Renal cortex interstitium (tissue), 11 donors: Measurements from ENCODE around the gene NRDC. TPM values are rescaled to one million over a fixed set of nuclear protein-coding genes. Genes with fewer than 3 reads are reported as not detected.

Source experiments
- DNase-seq, 11 donors: peaks; one replicate each; pipeline ENCODE4 v3.0.0-alpha.2; 2013; ENCODE audit warnings: low read depth in 9 of 11, low spot score in 4 of 11; ENCODE audit errors: extremely low read depth in 1 of 11
- polyA plus RNA-seq, 3 donors: library from polyadenylated mRNA; unstranded; fragments of 120-200 nt; gene quantifications; one replicate each; pipeline ENCODE4 v1.2.1, GENCODE V29; 2013; ENCODE audit not compliant: insufficient read length in 3 of 3

Gene NRDC
- polyA plus RNA-seq, 3 donors: 123 to 171 (median 149) TPM

DNA sequence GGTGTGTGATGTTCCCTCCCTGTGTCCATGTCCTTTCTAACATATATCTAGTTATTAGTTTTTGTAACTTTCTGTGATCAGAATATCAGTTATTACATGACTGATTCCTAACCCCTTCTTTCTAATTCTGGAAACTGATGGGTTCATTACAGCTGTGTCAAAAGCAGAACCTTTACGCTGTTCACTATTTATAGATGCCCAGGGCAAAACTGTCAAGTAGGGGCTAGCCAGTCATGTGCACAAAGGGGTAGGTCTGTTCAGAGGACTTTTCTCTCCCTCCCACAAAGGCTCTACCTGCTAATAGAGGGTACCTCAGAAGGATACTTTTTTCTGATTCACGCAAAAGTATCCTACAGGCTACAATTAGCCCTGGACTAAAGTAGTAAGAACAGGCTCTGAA lies 79.2 kb downstream of the NRDC start:
- no peak for DNase-seq

DNA sequence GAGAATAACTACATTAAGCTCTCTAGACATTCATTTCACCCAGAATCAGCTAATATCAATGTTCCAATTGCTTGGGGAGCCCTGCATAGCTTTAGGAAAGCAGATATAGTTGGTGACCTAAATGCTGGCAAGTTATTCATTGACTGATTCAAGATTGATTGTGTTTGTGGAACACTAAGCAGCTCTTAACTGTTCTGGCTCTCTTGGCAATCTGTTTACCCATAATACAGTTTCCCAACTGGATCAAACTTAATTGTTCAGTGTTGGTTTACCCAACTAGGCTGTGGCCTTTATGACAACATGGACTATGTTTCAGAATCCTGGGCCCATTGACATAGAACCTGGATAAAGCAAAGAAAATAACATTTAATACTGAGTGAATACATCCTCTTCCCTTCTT lies 83.7 kb downstream of the NRDC start:
- no peak for DNase-seq

DNA sequence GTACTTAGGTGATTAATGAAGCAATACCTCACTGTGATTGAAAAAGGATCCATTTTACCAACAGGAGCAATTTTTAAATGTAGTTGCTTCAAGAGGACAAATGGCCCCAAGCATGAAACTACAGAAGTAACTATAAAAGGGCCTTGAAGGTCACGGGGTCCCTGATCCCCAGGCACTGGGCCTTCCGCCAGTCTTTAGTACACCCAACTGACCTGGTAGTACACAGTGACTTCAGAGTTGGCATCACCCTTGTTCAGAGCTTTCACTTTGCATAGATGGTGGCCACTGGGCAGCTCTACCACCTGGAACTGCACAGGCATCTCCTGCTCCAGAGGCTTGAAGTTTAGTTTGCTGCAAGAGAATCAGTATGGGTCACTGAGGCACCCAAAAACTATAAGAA lies 84.3 kb downstream of the NRDC start:
- DNase-seq: no peak

DNA sequence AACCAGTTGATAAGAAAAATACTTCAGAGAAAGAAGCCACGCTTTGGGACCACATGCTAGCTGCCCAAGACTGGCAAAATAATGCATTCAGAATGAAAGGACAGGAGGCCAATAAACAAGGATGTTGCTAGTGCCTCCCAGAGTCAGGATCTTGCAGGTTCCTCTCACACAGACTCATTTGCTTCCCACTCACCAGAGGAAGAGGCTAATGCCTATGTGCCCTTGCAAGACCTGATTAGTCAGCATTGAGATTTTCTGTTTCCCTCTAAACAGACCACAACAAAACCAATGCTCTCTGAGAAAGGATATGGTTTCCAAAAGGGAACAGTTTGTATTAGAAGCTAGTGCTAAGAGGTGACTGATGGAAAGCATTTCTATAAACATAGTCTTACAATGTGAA lies 85.7 kb downstream of the NRDC start:
- DNase-seq: no peak

DNA sequence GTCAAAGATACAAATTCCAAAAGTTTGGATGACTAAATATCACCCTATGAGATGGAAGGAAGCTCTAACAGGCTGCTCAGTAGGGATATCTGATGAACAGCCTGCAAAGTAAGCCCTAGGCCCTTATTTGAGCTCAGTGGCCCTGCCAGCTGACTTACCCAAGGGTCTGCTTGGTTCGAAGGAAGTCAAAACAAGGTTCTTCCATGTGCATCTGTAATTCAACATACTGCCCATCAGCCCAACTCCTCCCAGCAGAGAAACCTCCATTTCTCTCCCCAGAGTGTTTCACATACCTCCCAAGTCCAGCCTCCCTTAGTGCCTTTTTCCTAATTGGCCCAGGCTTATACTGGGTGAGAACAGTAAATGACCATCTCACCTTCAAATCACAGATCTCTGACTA lies 86.6 kb downstream of the NRDC start:
- no peak for DNase-seq

DNA sequence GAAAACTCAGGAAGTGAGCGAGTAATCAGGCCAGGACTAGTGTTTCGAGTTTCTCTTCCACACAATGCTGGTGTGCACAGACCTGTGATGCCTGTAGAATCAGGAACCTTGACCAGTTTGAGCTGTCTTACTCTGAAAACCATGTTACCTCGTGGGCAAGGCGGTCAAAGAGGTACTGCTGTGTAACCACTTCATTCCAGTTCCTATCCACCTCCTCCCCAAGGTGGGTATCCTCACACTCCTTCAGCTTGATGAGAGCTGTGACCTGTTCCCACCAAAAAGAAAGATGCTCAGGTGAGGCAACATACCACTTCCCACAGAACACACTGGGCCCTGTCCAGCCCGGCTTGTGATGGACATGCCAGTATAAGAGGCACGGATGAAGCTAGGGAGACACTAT lies 88.1 kb downstream of the NRDC start:
- DNase-seq: no peak

DNA sequence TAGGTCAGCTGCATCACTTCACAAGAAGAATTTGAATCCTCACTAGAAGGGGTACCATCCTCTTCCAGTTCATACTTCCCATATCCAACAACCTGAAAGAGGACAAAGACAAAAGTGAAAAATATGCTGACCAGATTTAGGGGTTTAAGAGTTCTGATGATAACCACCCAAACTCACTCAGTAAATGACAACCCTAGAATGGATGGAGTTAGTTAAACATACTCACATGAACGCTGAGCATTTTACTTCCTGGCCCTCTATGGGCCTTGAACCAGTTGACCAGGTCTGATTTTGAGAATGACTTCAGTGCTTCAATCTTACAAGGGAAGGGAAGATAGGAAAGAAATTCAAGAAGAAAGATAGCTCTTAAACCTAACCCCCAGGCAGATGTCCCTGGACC lies 89.2 kb downstream of the NRDC start:
- no peak for DNase-seq

DNA sequence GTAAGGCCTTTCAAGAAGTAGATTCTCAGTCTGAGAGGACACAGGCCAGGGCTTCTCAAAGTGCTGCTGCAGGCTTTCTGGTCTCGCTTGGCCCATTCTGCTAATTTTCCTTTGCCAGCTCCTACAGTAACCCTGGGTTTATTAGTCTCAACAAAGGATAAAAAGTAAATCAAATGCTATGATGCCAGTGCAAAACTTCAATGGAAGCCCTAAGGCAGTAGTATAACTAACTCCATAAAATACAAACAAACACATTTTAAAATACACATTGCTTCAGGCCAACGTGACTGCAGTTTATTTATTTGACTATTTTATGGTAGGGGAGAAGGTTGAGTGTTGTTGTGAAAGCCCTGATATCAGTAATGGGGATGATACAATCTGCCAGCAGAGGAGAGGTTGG lies 89.6 kb downstream of the NRDC start:
- no peak for DNase-seq

DNA sequence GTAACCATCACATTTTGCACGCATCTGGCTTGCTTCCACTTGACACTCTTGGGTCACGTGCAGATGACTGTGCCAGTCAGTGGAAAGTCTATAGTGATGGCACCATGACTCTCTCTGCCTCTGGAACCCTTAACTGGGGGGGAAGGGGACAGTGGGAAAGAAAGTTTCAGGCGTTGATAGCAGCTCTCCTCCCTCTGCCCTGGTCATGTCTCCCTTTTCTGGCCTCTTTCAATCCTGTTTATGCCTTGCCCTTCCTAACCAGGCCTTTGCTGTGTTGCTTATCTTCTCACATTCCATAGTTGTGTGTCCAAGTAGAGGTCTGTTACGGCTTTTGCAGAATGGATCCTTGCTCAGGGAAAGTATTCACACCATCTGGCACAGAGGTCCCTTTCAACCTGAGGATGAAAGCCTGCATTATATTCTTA lies 93.5 kb downstream of the NRDC start:
- DNase-seq: no peak

DNA sequence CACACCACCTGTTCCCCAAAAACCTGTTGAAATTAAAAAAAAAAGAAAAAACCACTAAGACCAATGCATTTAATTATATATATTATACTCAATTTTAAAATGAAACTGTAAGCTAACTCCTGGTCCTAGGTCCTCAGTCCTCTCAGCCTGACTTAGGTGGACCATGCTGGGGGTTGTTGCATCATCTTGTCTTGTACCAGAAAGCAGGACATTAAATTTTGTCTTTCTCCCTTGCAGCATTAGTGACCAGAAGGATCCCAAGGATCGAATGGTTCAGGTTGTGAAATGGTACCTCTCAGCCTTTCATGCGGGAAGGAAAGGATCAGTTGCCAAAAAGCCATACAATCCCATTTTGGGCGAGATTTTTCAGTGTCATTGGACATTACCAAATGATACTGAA lies 97.6 kb downstream of the NRDC start:
- DNase-seq: no peak

DNA sequence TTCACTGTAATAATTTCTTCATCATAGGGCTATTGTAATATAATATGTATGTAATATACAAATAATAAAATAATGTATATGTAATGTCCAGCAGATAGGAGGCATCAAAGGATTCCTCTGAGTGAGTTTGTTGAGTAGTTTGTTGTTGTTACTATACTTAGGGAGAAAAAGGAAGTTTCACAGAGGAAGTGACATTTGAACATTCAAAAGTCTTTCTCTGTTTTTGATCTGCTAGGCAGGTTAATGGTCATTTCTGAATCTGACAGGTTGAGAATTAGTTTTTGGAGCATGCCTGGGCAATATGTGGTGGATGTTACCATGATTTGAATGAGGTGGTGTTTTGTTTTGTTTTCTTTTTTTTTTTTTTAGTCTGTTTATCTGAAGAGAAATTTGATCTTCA lies 102.1 kb downstream of the NRDC start:
- no peak for DNase-seq

DNA sequence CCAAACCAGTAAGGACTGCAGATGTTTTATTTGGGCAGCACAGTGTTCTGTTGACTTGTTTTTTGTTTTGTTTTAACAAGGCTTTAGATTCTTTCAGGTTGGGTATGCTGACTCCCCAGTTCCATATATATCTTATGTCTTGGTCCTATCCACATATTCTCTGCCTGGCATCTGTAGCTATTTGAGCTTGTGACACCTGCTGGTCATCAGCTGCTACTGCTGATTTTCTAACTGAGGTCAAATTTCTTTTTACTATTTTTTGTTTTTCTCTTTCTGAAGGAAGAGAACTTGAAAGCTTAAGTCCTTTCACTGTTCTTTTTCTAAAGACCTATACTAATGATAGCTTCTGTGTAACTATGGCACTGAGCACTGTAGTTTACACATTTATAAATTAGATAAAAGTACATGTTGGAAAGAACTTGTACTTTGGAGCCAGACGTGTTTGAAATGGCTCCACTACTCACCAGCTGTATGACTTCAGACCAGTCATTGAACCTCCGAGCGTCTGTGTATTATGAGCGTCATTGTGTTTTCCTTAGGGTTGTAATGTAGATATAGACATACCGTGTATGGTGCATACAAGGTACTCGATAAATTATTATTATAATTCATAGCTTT lies 109.4 kb downstream of the NRDC start:
- peak; percentile 15 to 45 (median 32) for DNase-seq

DNA sequence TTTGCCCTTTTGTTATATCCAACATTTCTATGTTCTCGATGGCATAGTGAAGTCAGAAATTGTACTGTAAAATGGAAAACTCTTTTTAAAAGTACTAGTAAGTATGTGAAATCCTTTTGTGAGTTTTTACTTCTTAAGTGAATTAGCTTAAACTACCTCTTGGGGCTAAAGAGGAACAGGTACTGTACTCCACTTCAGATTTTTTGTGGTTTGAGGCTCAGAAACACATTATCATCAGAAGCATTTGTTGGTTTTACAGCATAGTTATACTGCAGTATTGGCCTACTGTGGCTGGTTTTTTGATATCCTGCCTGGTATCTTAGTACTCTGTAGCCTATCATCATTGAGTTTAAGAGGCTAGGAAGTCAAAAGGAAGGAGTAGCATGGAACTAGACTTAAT lies 117.2 kb downstream of the NRDC start:
- no peak for DNase-seq

DNA sequence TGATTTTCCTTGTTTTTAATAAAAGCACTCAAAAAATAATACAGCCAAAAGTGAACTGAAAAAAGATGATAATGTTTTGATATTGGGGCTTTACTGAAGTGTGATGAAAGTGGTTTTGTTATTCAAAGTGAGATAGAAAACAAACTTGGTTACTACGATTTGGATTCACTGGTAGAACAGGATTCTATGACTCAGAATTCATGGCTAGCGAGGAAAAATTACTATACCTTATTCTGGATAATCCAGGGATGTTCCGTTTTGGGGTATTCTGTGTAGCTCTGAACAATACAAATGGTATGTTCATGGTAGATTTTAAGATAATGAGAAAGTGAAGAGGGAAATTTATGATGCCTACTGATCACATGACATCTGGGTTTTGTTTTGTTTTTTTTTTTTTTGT lies 117.7 kb downstream of the NRDC start:
- no peak for DNase-seq

DNA sequence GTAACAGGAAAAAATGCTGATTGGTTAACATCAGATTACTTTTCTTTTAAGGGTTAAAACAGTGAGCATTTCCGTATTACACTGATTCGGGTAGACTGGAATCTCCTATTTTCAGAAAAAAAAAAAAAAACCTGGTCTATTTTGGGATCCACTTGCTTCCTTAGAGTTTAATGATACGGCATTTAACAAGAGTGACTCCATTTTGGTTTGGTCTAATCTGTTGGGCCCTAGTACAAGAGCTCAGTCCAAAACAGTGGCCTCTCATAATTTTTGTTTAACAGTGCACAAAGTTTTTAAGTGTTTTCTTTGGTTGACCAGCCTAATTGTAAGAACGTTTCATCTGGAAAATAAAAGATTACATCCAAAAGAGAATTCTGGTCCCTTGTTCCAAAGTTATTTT lies 120.2 kb downstream of the NRDC start:
- DNase-seq: no peak

DNA sequence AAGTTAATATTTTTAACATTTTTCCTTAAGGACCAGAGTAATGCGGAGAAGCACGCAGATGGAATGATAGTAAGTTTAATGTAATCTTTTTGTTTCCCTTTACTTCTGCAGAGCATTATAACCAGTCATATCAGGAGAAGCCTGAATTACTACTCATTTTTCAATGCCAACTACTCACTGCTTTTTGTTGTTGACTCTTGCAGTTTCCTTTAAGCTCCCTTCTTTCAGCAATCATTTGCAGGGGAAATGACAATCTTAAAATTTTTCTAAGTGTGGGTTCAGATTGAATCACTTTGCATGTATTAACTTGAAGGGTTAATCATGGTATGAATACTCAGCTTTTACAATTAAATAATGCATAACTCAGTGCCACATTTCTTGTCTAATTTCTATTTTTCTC lies 122.2 kb downstream of the NRDC start:
- DNase-seq: no peak

DNA sequence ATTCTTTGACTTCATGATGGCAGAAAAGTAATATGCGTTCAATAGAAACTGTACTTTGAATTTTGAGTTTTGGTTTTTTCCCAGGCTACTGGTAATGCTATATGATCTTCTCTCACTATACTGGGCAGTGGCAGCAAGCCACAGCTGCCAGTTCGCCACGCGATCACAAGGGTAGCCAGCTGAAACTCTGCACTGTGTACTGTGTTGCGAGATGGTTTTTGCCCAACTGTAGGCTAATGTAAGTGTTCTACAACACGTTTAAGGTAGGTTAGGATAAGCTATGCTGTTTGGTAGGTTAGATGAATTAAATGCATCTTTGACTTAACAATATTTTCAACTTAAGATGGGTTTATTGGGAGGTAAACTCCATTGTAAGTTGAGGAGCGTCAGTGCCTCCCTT lies 123.1 kb downstream of the NRDC start:
- DNase-seq: no peak

DNA sequence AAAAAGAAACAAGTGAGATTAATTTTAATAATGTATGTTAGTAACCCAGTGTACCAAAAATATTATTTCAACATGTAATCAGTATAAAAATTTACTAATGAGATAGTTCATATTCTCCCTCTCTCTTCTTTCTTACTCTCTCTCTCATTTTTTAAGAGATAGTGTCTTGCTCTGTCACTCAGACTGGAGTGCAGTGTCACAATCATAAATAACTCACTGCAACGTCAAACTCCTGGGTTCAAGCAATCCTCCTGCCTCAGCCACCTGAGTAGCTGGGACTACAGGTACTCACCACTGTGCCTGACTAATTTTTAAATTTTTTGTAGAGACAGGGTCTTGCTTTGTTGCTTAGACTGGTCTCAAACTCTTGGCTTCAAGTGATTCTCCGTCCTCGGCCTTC lies 123.9 kb downstream of the NRDC start:
- no peak for DNase-seq

DNA sequence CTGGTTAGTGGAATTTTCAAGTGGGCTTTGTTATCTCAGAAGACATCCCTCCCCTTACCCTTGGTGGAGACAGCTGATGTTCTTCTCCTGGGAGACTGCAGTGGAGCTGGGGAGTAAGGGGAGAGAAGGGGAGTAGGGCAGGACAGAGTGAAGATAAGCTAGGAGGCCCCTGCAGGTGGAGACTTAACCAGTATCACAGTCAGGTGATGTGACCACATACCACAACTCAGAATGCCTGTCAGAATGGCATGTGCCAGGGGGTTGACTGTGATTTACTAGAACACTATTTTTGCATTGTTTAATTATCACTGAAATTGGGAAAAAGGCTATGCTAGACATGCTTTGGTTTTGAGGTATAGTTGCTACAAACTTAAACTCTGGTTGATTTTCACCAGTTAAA lies 124.6 kb downstream of the NRDC start:
- no peak for DNase-seq

DNA sequence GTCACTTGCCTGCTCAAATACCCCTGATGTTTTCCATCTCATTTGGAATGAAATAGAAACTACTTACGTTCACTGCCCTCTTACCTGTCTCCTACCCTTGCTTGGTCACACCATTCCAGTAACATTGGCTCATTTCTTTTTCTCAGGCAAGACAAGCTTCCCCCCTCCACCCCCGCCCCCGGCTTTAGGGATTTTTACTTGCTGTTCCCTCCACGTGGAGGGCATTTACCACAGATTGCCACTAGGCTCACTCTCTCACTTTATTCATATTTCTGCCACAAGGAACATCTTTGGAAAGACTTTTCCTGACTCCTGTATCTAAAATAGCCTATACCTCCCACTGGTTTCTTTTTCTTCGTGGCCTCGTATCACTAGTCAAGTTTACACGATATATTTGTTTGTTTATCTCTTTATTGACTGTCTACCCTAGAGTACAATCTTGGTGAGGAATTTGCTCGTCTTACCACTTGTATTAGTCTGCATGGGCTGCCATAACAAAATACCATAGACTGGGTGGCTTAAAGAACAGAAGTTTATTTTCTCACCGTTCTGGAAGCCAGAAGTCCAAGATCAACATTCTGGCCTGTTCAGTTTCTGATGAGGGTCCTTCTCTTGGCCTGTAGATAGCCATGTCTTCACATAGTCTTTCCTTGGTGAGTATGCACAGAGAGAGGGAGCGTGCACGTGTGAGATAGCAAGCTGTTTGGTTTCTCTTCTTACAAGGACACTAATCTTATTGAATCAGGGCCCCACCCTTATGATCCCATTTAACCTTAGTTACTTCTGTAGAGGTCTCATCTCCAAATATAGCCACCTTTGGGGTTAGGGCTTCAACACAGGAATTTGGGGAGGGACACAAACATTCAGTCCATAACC lies 126.2 kb downstream of the NRDC start:
- DNase-seq: no peak

DNA sequence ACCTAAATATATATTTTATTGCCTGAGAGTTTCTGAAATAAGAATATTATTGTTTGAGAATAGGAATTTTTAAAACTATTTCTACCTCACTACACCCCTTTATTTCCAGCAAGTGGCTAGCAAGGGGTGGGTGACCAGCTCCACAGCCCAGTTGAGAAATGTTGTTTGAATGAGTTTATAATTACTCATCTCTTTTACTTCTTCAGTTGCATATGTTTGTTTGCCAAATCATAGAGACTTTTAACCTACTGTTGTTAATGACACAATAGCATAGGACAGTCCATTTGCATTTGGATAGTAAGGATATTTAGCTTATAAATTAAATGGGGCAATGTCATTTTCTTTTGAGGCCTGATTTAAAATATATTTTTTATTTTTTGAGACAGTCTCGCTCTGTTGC lies 127.8 kb downstream of the NRDC start:
- no peak for DNase-seq
